ENCODE measurements around the gene BIRC5.

BIRC5 gene

GRCh38 chr17:78183916-78184315, 30.1 kb upstream of the BIRC5 start:
- DNase-seq (ENCODE audit: low read depth in 2 of 2), result no peak

- DNase-seq (ENCODE audit: low read depth in 2 of 2), result no peak
Observed at GRCh38 chr17:78184351-78184750, 29.7 kb upstream of the BIRC5 start.

GRCh38 chr17:78184868-78185267, 29.2 kb upstream of the BIRC5 start:
- no peak for DNase-seq (ENCODE audit: low read depth in 2 of 2)

GRCh38 chr17:78185981-78186691, 27.9 kb upstream of the BIRC5 start:
- no peak for DNase-seq (ENCODE audit: low read depth in 2 of 2)

GRCh38 chr17:78186692-78187595, 27.1 kb upstream of the BIRC5 start, which contains the start of the genes AFMID and TK1:
AFMID (plus strand) TSS chr17:78187362; CDS start chr17:78187371, 9 bp downstream.
TK1 (minus strand) TSS chr17:78187052; CDS start chr17:78186994, 58 bp downstream.
- peak; percentile 49 to 51 for DNase-seq (ENCODE audit: low read depth in 2 of 2)

GRCh38 chr17:78196716-78197115, 17.3 kb upstream of the BIRC5 start:
- DNase-seq (ENCODE audit: low read depth in 2 of 2), result no peak

- DNase-seq (ENCODE audit: low read depth in 2 of 2), result no peak
Observed at GRCh38 chr17:78197147-78197832, 16.8 kb upstream of the BIRC5 start.

GRCh38 chr17:78200451-78200850, 13.6 kb upstream of the BIRC5 start:
- DNase-seq (ENCODE audit: low read depth in 2 of 2), result no peak

GRCh38 chr17:78202666-78203065, 11.4 kb upstream of the BIRC5 start:
- no peak for DNase-seq (ENCODE audit: low read depth in 2 of 2)

GRCh38 chr17:78204387-78205123, 9.5 kb upstream of the BIRC5 start:
- DNase-seq (ENCODE audit: low read depth in 2 of 2), result no peak

- no peak for DNase-seq (ENCODE audit: low read depth in 2 of 2)
Observed at GRCh38 chr17:78205124-78205775, 8.8 kb upstream of the BIRC5 start.

GRCh38 chr17:78206298-78206697, 7.8 kb upstream of the BIRC5 start:
- no peak for DNase-seq (ENCODE audit: low read depth in 2 of 2)

- DNase-seq (ENCODE audit: low read depth in 2 of 2), result no peak
Observed at GRCh38 chr17:78208486-78208885, 5.6 kb upstream of the BIRC5 start.

GRCh38 chr17:78210111-78210510, 3.9 kb upstream of the BIRC5 start:
- no peak for DNase-seq (ENCODE audit: low read depth in 2 of 2)

GRCh38 chr17:78211032-78211431, 3.0 kb upstream of the BIRC5 start:
- no peak for DNase-seq (ENCODE audit: low read depth in 2 of 2)

GRCh38 chr17:78214706-78215061, 631 bp downstream of the BIRC5 start:
- DNase-seq (ENCODE audit: low read depth in 2 of 2), result no peak

GRCh38 chr17:78219396-78220150, 5.5 kb downstream of the BIRC5 start:
- DNase-seq (ENCODE audit: low read depth in 2 of 2), result no peak

- no peak for DNase-seq (ENCODE audit: low read depth in 2 of 2)
Observed at GRCh38 chr17:78223061-78223460, 9.0 kb downstream of the BIRC5 start.

- no peak for DNase-seq (ENCODE audit: low read depth in 2 of 2)
Observed at GRCh38 chr17:78223765-78224164, 9.7 kb downstream of the BIRC5 start.

All from stimulated activated CD4-positive, alpha-beta T cell treated with anti-CD3 and anti-CD28 coated beads, Interleukin-1b, Interleukin-23, amount 100 ng/mL, for 1 hour (primary cell).